ENCODE measurements around the gene SMIM10L2A. TPM values are rescaled to one million over a fixed set of nuclear protein-coding genes. Genes with fewer than 3 reads are reported as not detected.

Gene SMIM10L2A
- total RNA-seq, 2 donors from 2014 or later = 2.9 to 4.0 TPM

DNA sequence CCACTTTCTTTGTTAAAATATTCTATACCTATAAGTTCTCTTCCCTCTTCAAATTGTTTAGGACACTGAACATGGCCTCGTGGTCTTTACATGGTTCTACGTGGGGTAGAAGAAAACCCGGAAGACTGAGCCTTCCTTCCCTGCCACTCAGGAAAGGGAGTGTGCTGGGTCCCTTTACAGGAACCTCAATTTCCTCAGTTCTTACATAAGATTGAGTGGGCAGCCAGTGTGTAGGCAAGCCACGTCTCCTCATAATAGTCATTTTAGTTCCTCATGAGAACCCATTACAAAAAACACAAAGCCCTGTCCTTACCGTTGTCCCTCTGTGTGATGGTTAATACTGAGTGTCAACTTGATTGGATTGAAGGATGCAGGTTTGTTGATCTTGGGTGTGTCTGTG is 28.7 kb upstream of the SMIM10L2A start:
- TF ChIP-seq POLR2A (IDR thresholded peaks at IDR 0.05) = no peak
- TF ChIP-seq, protein P1, sequence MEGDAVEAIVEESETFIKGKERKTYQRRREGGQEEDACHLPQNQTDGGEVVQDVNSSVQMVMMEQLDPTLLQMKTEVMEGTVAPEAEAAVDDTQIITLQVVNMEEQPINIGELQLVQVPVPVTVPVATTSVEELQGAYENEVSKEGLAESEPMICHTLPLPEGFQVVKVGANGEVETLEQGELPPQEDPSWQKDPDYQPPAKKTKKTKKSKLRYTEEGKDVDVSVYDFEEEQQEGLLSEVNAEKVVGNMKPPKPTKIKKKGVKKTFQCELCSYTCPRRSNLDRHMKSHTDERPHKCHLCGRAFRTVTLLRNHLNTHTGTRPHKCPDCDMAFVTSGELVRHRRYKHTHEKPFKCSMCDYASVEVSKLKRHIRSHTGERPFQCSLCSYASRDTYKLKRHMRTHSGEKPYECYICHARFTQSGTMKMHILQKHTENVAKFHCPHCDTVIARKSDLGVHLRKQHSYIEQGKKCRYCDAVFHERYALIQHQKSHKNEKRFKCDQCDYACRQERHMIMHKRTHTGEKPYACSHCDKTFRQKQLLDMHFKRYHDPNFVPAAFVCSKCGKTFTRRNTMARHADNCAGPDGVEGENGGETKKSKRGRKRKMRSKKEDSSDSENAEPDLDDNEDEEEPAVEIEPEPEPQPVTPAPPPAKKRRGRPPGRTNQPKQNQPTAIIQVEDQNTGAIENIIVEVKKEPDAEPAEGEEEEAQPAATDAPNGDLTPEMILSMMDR (IDR thresholded peaks at IDR 0.05) = no peak
- Histone ChIP-seq H3K9me3 (no peaks in the 10 kb centered on the region), H3K36me3 (replicated peaks in 1 of 2; ENCODE audit: insufficient read depth in 1 of 2, low read depth in 2 of 2) (no peaks in the 10 kb centered on the region), H3K27ac (no peak overlapping the region), H3K4me1 (no peaks in the 10 kb centered on the region), H3K27me3 (no peaks in the 10 kb centered on the region), H3K4me3 (no peak overlapping the region)
- intact Hi-C loops (cut with DNase I) = no loop called here
- ATAC-seq (no peak), DNase-seq (no peak)
- 71% methylated on average over 5 of the region's 5 CpGs for WGBS, 2 donors

DNA sequence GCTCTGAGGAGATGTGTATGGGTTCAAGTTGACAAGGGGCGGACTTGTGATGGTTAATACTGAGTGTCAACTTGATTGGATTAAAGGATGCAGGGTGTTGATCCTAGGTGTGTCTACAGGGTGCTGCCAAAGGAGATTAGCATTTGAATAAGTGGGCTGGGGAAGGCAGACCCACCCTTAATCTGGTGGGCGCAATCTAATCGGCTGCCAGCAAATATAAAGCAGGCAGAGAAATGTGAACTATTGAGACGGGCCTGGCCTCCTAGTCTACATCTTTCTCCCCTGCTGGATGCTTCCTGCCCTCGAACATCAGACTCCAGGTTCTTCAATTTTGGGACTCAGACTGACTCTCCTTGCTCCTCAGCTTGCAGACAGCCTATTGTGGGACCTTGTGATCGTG is 26.7 kb upstream of the SMIM10L2A start:
- H3K36me3 ChIP-seq (replicated peaks in 1 of 2; ENCODE audit: insufficient read depth in 1 of 2, low read depth in 2 of 2) = no peaks in the 10 kb centered on the region
- WGBS, 2 donors = 87% methylated on average over 4 to 6 of the region's 6 CpGs
- intact Hi-C loops (cut with DNase I) = no loop called here

DNA sequence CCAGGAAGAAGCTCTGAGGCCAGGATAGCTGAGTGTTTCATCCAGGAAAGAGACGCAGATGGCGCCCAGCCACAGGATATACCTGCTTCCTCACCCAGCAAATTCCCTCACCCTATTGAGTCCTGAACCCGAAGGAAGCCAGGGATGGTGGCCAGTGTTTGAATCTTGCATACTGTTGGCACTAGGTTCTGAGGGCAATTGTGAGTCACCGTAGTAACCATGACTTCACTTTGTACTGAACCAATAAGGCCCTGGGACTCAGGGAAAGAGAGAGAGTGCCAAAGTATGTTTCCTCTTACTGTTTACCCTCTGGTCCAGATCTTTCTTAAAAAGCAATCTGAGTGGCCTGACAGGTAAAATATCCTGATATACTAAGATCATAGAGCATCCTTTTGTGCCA is 25.6 kb upstream of the SMIM10L2A start:
- WGBS, 2 donors = 60 to 82% methylated on average over 3 to 4 of the region's 4 CpGs
- ATAC-seq = no peak
- H3K36me3 ChIP-seq (replicated peaks in 1 of 2; ENCODE audit: insufficient read depth in 1 of 2, low read depth in 2 of 2) = no peaks in the 10 kb centered on the region

More for the DNA sequence above, 26.7 kb upstream of the SMIM10L2A start:
- ATAC-seq (no peak), DNase-seq (no peak)
- Histone ChIP-seq H3K27me3 (no peaks in the 10 kb centered on the region), H3K4me1 (no peaks in the 10 kb centered on the region), H3K27ac (no peak overlapping the region), H3K4me3 (no peak overlapping the region), H3K9me3 (no peaks in the 10 kb centered on the region)
- TF ChIP-seq, protein P1 (IDR thresholded peaks at IDR 0.05) = no peak
- TF ChIP-seq POLR2A (IDR thresholded peaks at IDR 0.05) = no peak

DNA sequence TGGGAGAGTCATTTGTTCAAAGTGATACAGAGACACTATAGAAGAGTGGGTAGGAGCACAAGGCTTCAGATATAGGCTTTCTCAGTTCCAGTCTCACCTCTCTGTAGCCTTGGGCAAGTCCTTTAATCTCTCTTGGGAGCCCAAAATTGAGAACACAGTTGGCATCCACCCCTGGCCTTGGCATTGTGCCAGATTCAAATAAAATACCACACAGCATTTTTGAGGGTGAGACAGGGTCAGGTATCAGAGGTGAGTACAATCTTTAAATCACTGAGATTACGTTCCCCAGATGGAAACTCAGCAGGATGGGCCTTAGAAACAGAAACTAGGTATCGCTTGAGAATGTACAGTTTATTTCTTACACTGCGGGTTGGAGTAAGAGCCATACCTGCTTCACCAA is 25.2 kb upstream of the SMIM10L2A start:
- 79 to 81% methylated on average over 3 of the region's 3 CpGs for WGBS, 2 donors
- Histone ChIP-seq H3K4me1 (no peaks in the 10 kb centered on the region), H3K4me3 (no peak overlapping the region), H3K9me3 (no peaks in the 10 kb centered on the region), H3K27me3 (no peaks in the 10 kb centered on the region), H3K36me3 (replicated peaks in 1 of 2; ENCODE audit: insufficient read depth in 1 of 2, low read depth in 2 of 2) (no peaks in the 10 kb centered on the region), H3K27ac (no peak overlapping the region)
- intact Hi-C loops (cut with DNase I) = no loop called here
- TF ChIP-seq, protein P1 (IDR thresholded peaks at IDR 0.05) = no peak
- TF ChIP-seq POLR2A (IDR thresholded peaks at IDR 0.05) = no peak
- DNase-seq = no peak
- ATAC-seq = no peak

More for the DNA sequence above, 25.6 kb upstream of the SMIM10L2A start:
- no peak overlapping the region for H3K27ac ChIP-seq
- no peaks in the 10 kb centered on the region for H3K4me1 ChIP-seq
- TF ChIP-seq POLR2A (IDR thresholded peaks at IDR 0.05) = no peak
- TF ChIP-seq, protein P1 (IDR thresholded peaks at IDR 0.05) = no peak
- H3K9me3 ChIP-seq = no peaks in the 10 kb centered on the region
- H3K27me3 ChIP-seq = no peaks in the 10 kb centered on the region
- no peak overlapping the region for H3K4me3 ChIP-seq
- DNase-seq = peak in 1 of 4 donors; percentile 21
- intact Hi-C loops (cut with DNase I) = no loop called here

DNA sequence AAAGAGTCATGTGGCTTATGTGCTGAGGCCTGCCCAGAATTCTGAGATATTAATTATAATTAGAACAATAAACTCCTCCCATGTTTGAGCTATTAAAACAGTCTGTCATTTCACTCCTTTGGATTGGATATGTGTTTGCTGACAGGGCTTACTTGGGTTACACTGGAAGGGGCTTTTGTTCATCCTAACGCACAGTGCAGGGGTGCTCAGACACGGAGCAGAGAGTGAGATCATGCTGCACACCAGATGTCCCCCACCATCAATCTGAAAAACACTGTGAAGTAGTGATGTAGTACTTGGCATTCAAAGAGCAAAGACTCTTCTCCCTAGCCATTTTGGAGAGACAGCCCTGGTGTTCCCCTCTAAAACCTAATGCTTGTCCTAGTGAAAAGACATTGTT is 24.1 kb upstream of the SMIM10L2A start:
- no peaks in the 10 kb centered on the region for H3K36me3 ChIP-seq (replicated peaks in 1 of 2; ENCODE audit: insufficient read depth in 1 of 2, low read depth in 2 of 2)
- ATAC-seq (no peak), DNase-seq (no peak)
- WGBS, 2 donors = 100% methylated on average over 2 of the region's 2 CpGs; no CpG with 5 or more reads in 1 of the 2 donors
- no peaks in the 10 kb centered on the region for H3K4me1 ChIP-seq
- H3K9me3 ChIP-seq = no peaks in the 10 kb centered on the region
- TF ChIP-seq, protein P1 (IDR thresholded peaks at IDR 0.05) = no peak
- no peak for TF ChIP-seq POLR2A (IDR thresholded peaks at IDR 0.05)
- no peak overlapping the region for H3K4me3 ChIP-seq
- intact Hi-C loops (cut with DNase I) = no loop called here
- no peak overlapping the region for H3K27ac ChIP-seq
- H3K27me3 ChIP-seq = no peaks in the 10 kb centered on the region
